G401 (cell line): ENCODE results near the gene LDLRAD4. TPM values are rescaled to one million over a fixed set of nuclear protein-coding genes. Genes with fewer than 3 reads are reported as not detected.
A peak's percentile ranks its signal among the peaks of the same experiment; 100 is the strongest.

Experiments used
- DNase-seq: peaks from one replicate; pipeline ENCODE4 v3.0.0-alpha.2; 2015; ENCODE audit warnings: low spot score
- in situ Hi-C: cut with HindIII; loops from 2 replicates; pipeline ENCODE4 v1.10.0; 2016; ENCODE audit warnings: low sequenced_read_pairs, mixed read lengths
- total RNA-seq: library from RNA; depleted of rRNA; stranded (reverse); fragments of >200 nt; shearing (Covaris generic); gene quantifications from 2 replicates; pipeline ENCODE4 v1.2.3, GENCODE V29; 2014

LDLRAD4 gene
- total RNA-seq, 1 experiment from 2014 or later, result not detected

- DNase-seq, result no peak
- in situ Hi-C loops, result no loop called here
These were observed 169.4 kb downstream of the LDLRAD4 start for GRCh38 chr18:13387855-13388548.

GRCh38 chr18:13388586-13389490, 170.3 kb downstream of the LDLRAD4 start:
- in situ Hi-C loops, result no loop called here
- DNase-seq, result no peak

GRCh38 chr18:13389491-13390131, 171.1 kb downstream of the LDLRAD4 start:
- DNase-seq, result no peak
- in situ Hi-C loops, result no loop called here

- peak; percentile 47 for DNase-seq
- in situ Hi-C loops, result no loop called here
These were observed 171.6 kb downstream of the LDLRAD4 start for GRCh38 chr18:13390196-13390595.

- peak; percentile 21 for DNase-seq
- in situ Hi-C loops, result no loop called here
These were observed 172.2 kb downstream of the LDLRAD4 start for GRCh38 chr18:13390711-13391110.

GRCh38 chr18:13392029-13392750, 173.6 kb downstream of the LDLRAD4 start:
- in situ Hi-C loops, result no loop called here
- no peak for DNase-seq

GRCh38 chr18:13392899-13393298, 174.3 kb downstream of the LDLRAD4 start:
- in situ Hi-C loops, result no loop called here
- DNase-seq, result no peak

- DNase-seq, result peak; percentile 16
- in situ Hi-C loops, result no loop called here
These were observed 174.8 kb downstream of the LDLRAD4 start for GRCh38 chr18:13393338-13393737.

- DNase-seq, result no peak
- in situ Hi-C loops, result no loop called here
These were observed 176.2 kb downstream of the LDLRAD4 start for GRCh38 chr18:13394801-13395200.

GRCh38 chr18:13395577-13395976, 177.0 kb downstream of the LDLRAD4 start:
- no peak for DNase-seq
- in situ Hi-C loops, result no loop called here

GRCh38 chr18:13397504-13398163, 179.1 kb downstream of the LDLRAD4 start:
- peak; percentile 77 for DNase-seq
- in situ Hi-C loops, result no loop called here

- DNase-seq, result no peak
- in situ Hi-C loops, result no loop called here
These were observed 180.1 kb downstream of the LDLRAD4 start for GRCh38 chr18:13398631-13399030.

GRCh38 chr18:13399511-13399910, 181.0 kb downstream of the LDLRAD4 start:
- in situ Hi-C loops, result no loop called here
- no peak for DNase-seq

GRCh38 chr18:13400636-13401315, 182.2 kb downstream of the LDLRAD4 start:
- DNase-seq, result no peak
- in situ Hi-C loops, result no loop called here

- in situ Hi-C loops, result no loop called here
- no peak for DNase-seq
These were observed 182.8 kb downstream of the LDLRAD4 start for GRCh38 chr18:13401404-13401803.

GRCh38 chr18:13401826-13402225, 183.3 kb downstream of the LDLRAD4 start:
- in situ Hi-C loops, result no loop called here
- DNase-seq, result no peak

- no peak for DNase-seq
- in situ Hi-C loops, result no loop called here
These were observed 185.4 kb downstream of the LDLRAD4 start for GRCh38 chr18:13403786-13404549.
